Left renal pelvis (tissue), 4 donors: Measurements from ENCODE around the gene SRC. TPM values are rescaled to one million over a fixed set of nuclear protein-coding genes. Genes with fewer than 3 reads are reported as not detected.

Experiments
- DNase-seq, 4 donors: peaks; one replicate each; pipeline ENCODE4 v3.0.0-alpha.2; 2013; ENCODE audit warnings: low read depth in 4 of 4, low spot score in 3 of 4
- polyA plus RNA-seq, 4 donors: library from polyadenylated mRNA; unstranded; fragments of 120-200 nt; gene quantifications; one replicate each; pipeline ENCODE4 v1.2.1, GENCODE V29; 2013; ENCODE audit not compliant: insufficient read length in 4 of 4

SRC gene
- polyA plus RNA-seq, 4 donors, result 22.3 to 77.9 (median 57.0) TPM

DNA sequence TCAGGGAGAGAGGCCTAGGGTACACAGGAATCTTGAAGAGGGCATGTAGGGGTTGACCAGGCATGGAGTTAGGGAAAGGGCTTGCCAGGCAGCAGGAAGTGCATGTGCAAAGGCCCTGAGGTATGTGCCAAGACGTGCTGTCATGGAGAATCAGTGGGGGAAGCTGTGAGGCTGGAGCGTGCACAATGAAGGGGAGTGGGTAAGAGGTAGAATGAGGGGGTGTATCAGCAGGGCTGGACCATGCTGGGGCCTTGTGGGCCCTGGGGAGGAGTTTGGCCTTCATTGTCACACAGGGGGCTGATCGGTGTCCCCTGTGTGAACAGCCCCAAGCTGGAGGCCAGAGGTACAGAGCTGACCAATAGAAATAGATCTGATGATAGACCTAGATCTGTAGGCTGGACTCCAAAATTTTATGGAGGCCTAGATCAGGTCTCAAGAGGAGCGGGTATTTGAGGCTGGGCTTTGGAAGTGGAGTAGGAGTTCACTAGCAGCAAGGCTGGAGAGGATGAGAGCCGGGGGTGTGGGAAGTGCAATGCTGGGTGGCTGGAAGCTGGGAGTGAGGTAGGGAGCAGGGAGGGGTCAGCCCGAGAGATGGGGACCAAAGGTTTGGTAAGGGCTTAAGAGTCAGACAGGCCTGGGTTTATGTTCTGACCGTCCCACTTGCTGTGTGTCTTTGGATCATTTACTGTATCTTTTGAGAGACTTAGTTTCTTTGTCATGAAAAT is 3.0 kb downstream of the SRC start:
- DNase-seq, result no peak

GRCh38 chr20:37349517-37350491 is 3.9 kb downstream of the SRC start:
- no peak for DNase-seq

GRCh38 chr20:37350649-37351574 is 5.0 kb downstream of the SRC start:
- DNase-seq, result no peak

GRCh38 chr20:37351689-37352607 is 6.0 kb downstream of the SRC start:
- no peak for DNase-seq

DNA sequence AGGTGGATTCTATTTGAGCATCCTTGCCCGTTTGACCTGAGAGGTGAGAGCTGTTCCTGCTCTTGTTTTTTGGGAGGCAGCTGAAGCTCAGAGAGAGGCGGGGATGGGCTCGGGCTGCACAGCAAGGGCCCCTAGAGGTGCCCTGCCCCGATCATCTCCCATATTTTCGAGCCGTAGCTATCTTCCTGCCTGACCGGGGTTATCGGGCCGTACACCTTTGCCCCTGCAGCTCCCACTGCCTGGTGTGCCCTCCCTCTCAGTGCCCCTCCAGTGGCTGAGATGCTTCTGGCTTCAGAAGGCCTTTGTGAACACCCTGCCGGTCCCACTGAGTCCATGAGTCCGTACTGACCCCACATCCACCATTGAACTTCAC is 6.7 kb downstream of the SRC start:
- DNase-seq, result no peak

DNA sequence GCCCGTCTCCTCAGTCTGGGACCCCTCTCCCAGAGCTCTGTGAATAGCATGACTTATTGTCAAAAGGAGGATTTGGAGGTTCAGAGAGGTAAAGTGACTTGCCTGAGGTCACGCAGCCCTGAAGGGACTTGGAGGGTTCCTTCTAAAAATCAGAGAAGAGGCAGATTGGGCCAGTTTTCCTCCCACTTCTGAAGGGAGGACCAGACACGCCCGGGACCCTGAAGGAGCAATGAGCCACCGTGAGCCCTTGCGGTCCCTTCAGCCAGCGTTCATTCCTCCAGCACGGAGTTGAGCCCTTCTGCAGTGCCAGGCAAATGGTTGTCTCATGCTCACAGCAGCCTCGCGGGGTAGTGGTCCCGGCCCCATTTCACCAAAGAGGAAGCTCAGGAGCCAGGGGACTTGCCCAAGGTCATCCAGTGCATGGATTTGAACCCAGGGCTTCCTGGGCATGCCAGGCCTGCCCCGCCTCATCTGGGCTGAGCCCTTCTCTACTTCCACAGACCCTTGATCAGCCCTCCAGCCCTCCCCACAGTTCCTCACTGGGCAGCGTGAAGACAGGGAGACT is 7.4 kb downstream of the SRC start:
- no peak for DNase-seq

- no peak for DNase-seq
These were observed 8.6 kb downstream of the SRC start for GRCh38 chr20:37354210-37355195.

- no peak for DNase-seq
These were observed 9.6 kb downstream of the SRC start for GRCh38 chr20:37355252-37356180.

- no peak for DNase-seq
These were observed 10.4 kb downstream of the SRC start for GRCh38 chr20:37356387-37356786.

DNA sequence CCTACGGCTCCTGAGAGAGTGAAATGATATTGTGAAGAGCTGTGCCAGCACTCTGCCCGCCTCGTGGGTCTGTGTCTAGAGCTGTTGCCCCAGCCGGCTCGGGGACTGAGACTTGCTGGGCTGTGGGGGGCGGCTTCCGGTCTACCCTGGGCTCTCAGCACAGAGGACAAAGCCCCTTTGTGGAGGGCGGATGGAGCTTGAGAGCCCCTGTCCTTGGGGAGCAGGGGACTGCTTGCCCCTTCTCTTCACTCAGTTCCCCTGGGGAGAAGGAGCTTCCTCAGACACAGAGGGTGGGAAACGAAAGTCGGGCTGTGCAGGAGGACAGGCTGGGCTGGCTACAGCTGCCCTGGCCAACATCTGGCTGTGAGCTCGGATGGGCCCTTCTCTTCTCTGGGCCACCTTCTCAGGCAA is 11.0 kb downstream of the SRC start:
- no peak for DNase-seq

GRCh38 chr20:37357481-37358365 is 11.8 kb downstream of the SRC start:
- no peak for DNase-seq

GRCh38 chr20:37358366-37359150 is 12.6 kb downstream of the SRC start:
- DNase-seq, result no peak

DNA sequence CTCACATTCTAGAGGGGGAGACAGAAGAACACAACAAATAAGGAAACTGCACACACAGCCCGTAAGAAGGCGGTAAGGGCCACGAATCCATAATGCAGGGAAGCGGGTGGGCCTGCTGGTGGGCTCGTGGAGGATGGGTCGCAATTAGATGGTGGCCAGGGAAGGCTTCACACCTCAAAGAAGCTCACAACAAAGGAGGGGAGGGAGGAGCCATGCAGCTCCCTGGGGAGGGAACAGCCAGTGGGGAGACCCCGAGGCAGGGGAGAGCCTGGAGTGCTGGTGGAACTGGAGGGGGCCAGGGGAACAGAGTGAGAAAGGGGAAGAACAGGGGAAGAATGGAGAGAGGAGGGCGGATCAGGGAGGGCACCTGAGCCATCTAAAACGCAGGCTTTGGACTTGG is 13.4 kb downstream of the SRC start:
- no peak for DNase-seq

GRCh38 chr20:37359836-37360235 is 13.9 kb downstream of the SRC start:
- no peak for DNase-seq

- DNase-seq, result no peak
These were observed 14.6 kb downstream of the SRC start for GRCh38 chr20:37360391-37361115.
